A673 (cell line): ENCODE data around the gene U2SURP. TPM values are rescaled to one million over a fixed set of nuclear protein-coding genes. Genes with fewer than 3 reads are reported as not detected.

ENCODE experiments used
- BruUV-seq: library from RNA; stranded (reverse); fragments of 400-500 nt; replicated peaks from 2 replicates; lab custom pipeline; 2021; lab: Mats Ljungman, UMichigan
- CTCF ChIA-PET: fragments of 300-600 bp; sonication (Branson Sonifier 250); formaldehyde crosslinking; loops from one replicate; lab custom pipeline; 2022; ENCODE audit warnings: antibody characterized with exemption; lab: Charles Lee
- POLR2A ChIA-PET: fragments of 300-600 bp; sonication (Branson Sonifier 250); formaldehyde crosslinking; loops from one replicate; lab custom pipeline; 2022; ENCODE audit warnings: antibody characterized with exemption; ENCODE audit not compliant: low non-redundant PET; lab: Charles Lee
- DNase-seq: peaks from one replicate; pipeline ENCODE4 v3.0.0-alpha.2; 2015; ENCODE audit warnings: low spot score
- H3K27ac ChIP-seq: fragments of 200-600 bp; sonication (generic); 2 replicates; pipeline ENCODE4 v1.5.1; 2016; ENCODE audit warnings: mixed run types, low read depth, mild to moderate bottlenecking, mixed read lengths, antibody characterized with exemption, low read length; ENCODE audit not compliant: poor library complexity, severe bottlenecking
- H3K27me3 ChIP-seq: fragments of 200-600 bp; sonication (generic); replicated peaks from 2 replicates; pipeline ENCODE4 v1.6.1; 2017; ENCODE audit warnings: mixed run types, low read depth, mild to moderate bottlenecking, mixed read lengths, antibody characterized with exemption, low read length; ENCODE audit not compliant: insufficient read depth, poor library complexity
- H3K36me3 ChIP-seq: fragments of 200-600 bp; sonication (generic); 2 replicates; pipeline ENCODE4 v1.6.1; 2016; ENCODE audit warnings: mixed run types, mild to moderate bottlenecking, mixed read lengths, antibody characterized with exemption, low read length; ENCODE audit not compliant: insufficient read depth, poor library complexity, severe bottlenecking
- H3K4me1 ChIP-seq: fragments of 200-600 bp; sonication (generic); 2 replicates; pipeline ENCODE4 v1.6.1; 2017; ENCODE audit warnings: mixed run types, mild to moderate bottlenecking, mixed read lengths, antibody characterized with exemption, low read length; ENCODE audit not compliant: insufficient read depth, poor library complexity, severe bottlenecking
- H3K4me3 ChIP-seq: fragments of 200-600 bp; sonication (generic); 2 replicates; pipeline ENCODE4 v1.5.1; 2016; ENCODE audit warnings: low read depth, mixed run types, mild to moderate bottlenecking, mixed read lengths, low read length; ENCODE audit not compliant: poor library complexity, severe bottlenecking
- H3K9me3 ChIP-seq: fragments of 200-600 bp; sonication (generic); 2 replicates; pipeline ENCODE4 v1.6.1; 2016; ENCODE audit warnings: mixed run types, low read depth, mild to moderate bottlenecking, mixed read lengths, antibody characterized with exemption, low read length; ENCODE audit not compliant: poor library complexity, severe bottlenecking
- EZH2 ChIP-seq: fragments of 200-600 bp; sonication (generic); IDR thresholded peaks from 2 replicates; pipeline ENCODE4 v1.6.1; 2017; ENCODE audit warnings: borderline replicate concordance, low read depth, mild to moderate bottlenecking, mixed read lengths, antibody characterized with exemption, low read length; ENCODE audit not compliant: poor library complexity, severe bottlenecking
- intact Hi-C: fragments of 100-400 bp; cut with micrococcal nuclease; formaldehyde crosslinking; loops from one replicate; pipeline ENCODE4 v1.10.0; 2022; ENCODE audit not compliant: unreplicated experiment
- total RNA-seq: library from RNA; stranded (reverse); gene quantifications from 2 replicates; pipeline ENCODE4 v1.2.3, GENCODE V29; 2021
- TF ChIP-seq, protein P1 (sequence below): fragments of 300-800, 200-600 bp; sonication (generic); conservative IDR thresholded peaks from 2 replicates; pipeline ENCODE4 v1.5.1; 2017; ENCODE audit warnings: low read depth, mild to moderate bottlenecking, antibody characterized with exemption, low read length, moderate library complexity, mixed read lengths

U2SURP gene
- total RNA-seq, 1 experiment from 2014 or later: 165 TPM

DNA sequence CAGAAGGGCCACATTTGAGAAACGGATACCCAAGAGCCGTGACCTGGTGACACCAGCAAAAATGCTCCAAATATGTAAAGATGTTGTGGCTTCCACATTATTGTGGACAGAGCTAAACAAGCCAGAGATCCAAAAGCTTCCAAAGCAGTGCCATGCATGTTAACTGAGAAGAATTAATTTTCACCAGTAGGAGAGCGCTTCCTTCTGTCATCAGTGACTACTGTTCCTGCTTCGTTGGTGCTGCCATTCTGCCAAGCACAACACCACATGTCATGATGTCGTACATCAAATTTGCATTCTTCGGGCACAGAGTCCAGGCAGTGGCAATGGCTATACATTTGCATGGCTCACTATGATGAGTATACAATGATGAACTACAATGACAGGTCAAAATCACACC lies 99.1 kb downstream of the U2SURP start:
- Histone ChIP-seq H3K9me3 (peaks cover 4% of the 10 kb centered on the region), H3K4me1 (no peaks in the 10 kb centered on the region), H3K36me3 (no peaks in the 10 kb centered on the region), H3K27ac (no peak overlapping the region), H3K27me3 (peaks cover 5% of the 10 kb centered on the region), H3K4me3 (no peak overlapping the region)
- CTCF ChIA-PET: no interaction called here
- no peak for TF ChIP-seq EZH2
- TF ChIP-seq, protein P1, sequence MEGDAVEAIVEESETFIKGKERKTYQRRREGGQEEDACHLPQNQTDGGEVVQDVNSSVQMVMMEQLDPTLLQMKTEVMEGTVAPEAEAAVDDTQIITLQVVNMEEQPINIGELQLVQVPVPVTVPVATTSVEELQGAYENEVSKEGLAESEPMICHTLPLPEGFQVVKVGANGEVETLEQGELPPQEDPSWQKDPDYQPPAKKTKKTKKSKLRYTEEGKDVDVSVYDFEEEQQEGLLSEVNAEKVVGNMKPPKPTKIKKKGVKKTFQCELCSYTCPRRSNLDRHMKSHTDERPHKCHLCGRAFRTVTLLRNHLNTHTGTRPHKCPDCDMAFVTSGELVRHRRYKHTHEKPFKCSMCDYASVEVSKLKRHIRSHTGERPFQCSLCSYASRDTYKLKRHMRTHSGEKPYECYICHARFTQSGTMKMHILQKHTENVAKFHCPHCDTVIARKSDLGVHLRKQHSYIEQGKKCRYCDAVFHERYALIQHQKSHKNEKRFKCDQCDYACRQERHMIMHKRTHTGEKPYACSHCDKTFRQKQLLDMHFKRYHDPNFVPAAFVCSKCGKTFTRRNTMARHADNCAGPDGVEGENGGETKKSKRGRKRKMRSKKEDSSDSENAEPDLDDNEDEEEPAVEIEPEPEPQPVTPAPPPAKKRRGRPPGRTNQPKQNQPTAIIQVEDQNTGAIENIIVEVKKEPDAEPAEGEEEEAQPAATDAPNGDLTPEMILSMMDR: no peak
- POLR2A ChIA-PET: interaction anchor here (0.7 kb wide), 1 partner anchor 239 kb away, joined by 3 read pairs; no protein-coding TSS in a partner anchor
- BruUV-seq: no TSS peak
- intact Hi-C loops: no loop called here
- DNase-seq: no peak

GRCh38 chr3:143101792-143102381 lies 100.5 kb downstream of the U2SURP start:
- Histone ChIP-seq H3K27ac (no peak overlapping the region), H3K4me1 (no peaks in the 10 kb centered on the region), H3K4me3 (no peak overlapping the region), H3K27me3 (peaks cover 5% of the 10 kb centered on the region), H3K9me3 (peaks cover 4% of the 10 kb centered on the region), H3K36me3 (no peaks in the 10 kb centered on the region)
- TF ChIP-seq, protein P1: no peak
- TF ChIP-seq EZH2: no peak
- intact Hi-C loops: no loop called here
- CTCF ChIA-PET: no interaction called here
- no peak for DNase-seq
- BruUV-seq: no TSS peak
- POLR2A ChIA-PET: no interaction called here

- no peak for DNase-seq
- peaks cover 5% of the 10 kb centered on the region for H3K27me3 ChIP-seq
- H3K4me1 ChIP-seq: no peaks in the 10 kb centered on the region
- TF ChIP-seq EZH2: no peak
- TF ChIP-seq, protein P1: no peak
- ChIA-PET POLR2A (no interaction called here), CTCF (no interaction called here)
- no peak overlapping the region for H3K4me3 ChIP-seq
- BruUV-seq: no TSS peak
- H3K36me3 ChIP-seq: no peaks in the 10 kb centered on the region
- peaks cover 4% of the 10 kb centered on the region for H3K9me3 ChIP-seq
- H3K27ac ChIP-seq: no peak overlapping the region
- intact Hi-C loops: no loop called here
Observed at GRCh38 chr3:143103652-143104051, 102.3 kb downstream of the U2SURP start.
